GM23338 (cell line): ENCODE data around the gene CGNL1. TPM values are rescaled to one million over a fixed set of nuclear protein-coding genes. Genes with fewer than 3 reads are reported as not detected.

Experiments used
- ATAC-seq: fragments of 200-7000 bp; cut with Tn5 transposase; 3 replicates; pipeline ENCODE4 v1.9.1; 2020
- DNase-seq: peaks from one replicate; pipeline ENCODE4 v3.0.0-alpha.2; 2015; ENCODE audit warnings: low spot score
- H2AFZ ChIP-seq: fragments of 200-600 bp; sonication (generic); 2 replicates; pipeline ENCODE4 v1.8.0; 2016; ENCODE audit warnings: antibody characterized with exemption, mild to moderate bottlenecking, moderate library complexity
- H3F3A ChIP-seq: fragments of 200-600 bp; sonication (generic); replicated peaks from 2 replicates; pipeline ENCODE4 v1.8.0; 2017; ENCODE audit warnings: antibody characterized with exemption, mixed run types, low read depth
- H3K27ac ChIP-seq: fragments of 200-600 bp; sonication (generic); 2 replicates; pipeline ENCODE4 v1.6.1; 2016; ENCODE audit warnings: low read depth
- H3K27me3 ChIP-seq: fragments of 200-600 bp; sonication (generic); 2 replicates; pipeline ENCODE4 v1.8.0; 2016; ENCODE audit warnings: mild to moderate bottlenecking, mixed run types, moderate library complexity; ENCODE audit not compliant: insufficient read depth
- H3K36me3 ChIP-seq: fragments of 200-600 bp; sonication (generic); 2 replicates; pipeline ENCODE4 v1.8.0; 2016; ENCODE audit warnings: mild to moderate bottlenecking; ENCODE audit not compliant: insufficient read depth
- H3K4me1 ChIP-seq: fragments of 200-600 bp; sonication (generic); 2 replicates; pipeline ENCODE4 v1.8.0; 2016; ENCODE audit warnings: mild to moderate bottlenecking, moderate library complexity; ENCODE audit not compliant: insufficient read depth
- H3K4me2 ChIP-seq: fragments of 200-600 bp; sonication (generic); 2 replicates; pipeline ENCODE4 v1.7.1; 2017; ENCODE audit warnings: mixed run types
- H3K4me3 ChIP-seq: fragments of 200-600 bp; sonication (generic); 2 replicates; pipeline ENCODE4 v1.6.1; 2016; ENCODE audit warnings: mixed run types
- H3K79me2 ChIP-seq: fragments of 200-600 bp; sonication (generic); replicated peaks from 2 replicates; pipeline ENCODE4 v1.8.0; 2017; ENCODE audit warnings: mild to moderate bottlenecking; ENCODE audit not compliant: insufficient read depth
- H3K9me2 ChIP-seq: fragments of 200-600 bp; sonication (generic); 2 replicates; pipeline ENCODE4 v1.8.0; 2017; ENCODE audit not compliant: insufficient read depth
- H4K20me1 ChIP-seq: fragments of 200-600 bp; sonication (generic); replicated peaks from 2 replicates; pipeline ENCODE4 v1.8.0; 2017; ENCODE audit warnings: mild to moderate bottlenecking; ENCODE audit not compliant: insufficient read depth
- H3K27ac Mint-ChIP-seq: 2 replicates; pipeline ENCODE4 v1.8.0; 2020; ENCODE audit warnings: inconsistent platforms, mild to moderate bottlenecking, moderate library complexity, mixed read lengths
- H3K27me3 Mint-ChIP-seq: 3 replicates; pipeline ENCODE4 v1.8.0; 2022; ENCODE audit warnings: low read depth, mild to moderate bottlenecking, moderate library complexity, mixed read lengths, inconsistent platforms; ENCODE audit not compliant: insufficient read depth, poor library complexity
- H3K36me3 Mint-ChIP-seq: 3 replicates; pipeline ENCODE4 v1.8.0; 2021; ENCODE audit warnings: low read depth, mild to moderate bottlenecking, inconsistent platforms, moderate library complexity, mixed read lengths
- H3K4me1 Mint-ChIP-seq: 3 replicates; pipeline ENCODE4 v1.8.0; 2020; ENCODE audit warnings: mild to moderate bottlenecking, inconsistent platforms, mixed read lengths
- H3K4me3 Mint-ChIP-seq: 3 replicates; pipeline ENCODE4 v1.8.0; 2021; ENCODE audit warnings: moderate library complexity, mild to moderate bottlenecking, inconsistent platforms, mixed read lengths
- H3K9me3 Mint-ChIP-seq: 3 replicates; pipeline ENCODE4 v1.8.0; 2020; ENCODE audit warnings: moderate library complexity, mild to moderate bottlenecking, inconsistent platforms, mixed read lengths
- CTCF ChIP-seq, 2 experiments: fragments of 200-600 bp in 1 of 2; sonication (generic) in 1 of 2; conservative IDR thresholded peaks; 2 replicates each; pipeline versions ENCODE4 v1.5.1 to v1.6.1; 2016 to 2017; ENCODE audit warnings: antibody characterized with exemption in 2 of 2, low read depth in 2 of 2, mild to moderate bottlenecking in 2 of 2, moderate library complexity in 1 of 2
- EZH2 ChIP-seq: fragments of 200-600 bp; sonication (generic); IDR thresholded peaks from one replicate; pipeline ENCODE4 v1.8.0; 2017; ENCODE audit warnings: antibody characterized with exemption, mild to moderate bottlenecking, low read depth; ENCODE audit not compliant: unreplicated experiment
- EZH2phosphoT487 ChIP-seq: fragments of 200-600 bp; sonication (generic); IDR thresholded peaks from one replicate; pipeline ENCODE4 v1.8.1; 2018; ENCODE audit warnings: antibody characterized with exemption; ENCODE audit not compliant: unreplicated experiment
- JUNB ChIP-seq: IDR thresholded peaks from one replicate; pipeline ENCODE4 v1.6.1; 2016; ENCODE audit warnings: antibody characterized with exemption; ENCODE audit not compliant: unreplicated experiment
- STAT1 ChIP-seq: IDR thresholded peaks from one replicate; pipeline ENCODE4 v1.6.1; 2016; ENCODE audit warnings: antibody characterized with exemption; ENCODE audit not compliant: unreplicated experiment
- ZNF331 ChIP-seq: fragments of 250-450 bp; sonication (Bioruptor Pico); IDR thresholded peaks from 2 replicates; pipeline ENCODE4 v1.5.0; 2020; ENCODE audit warnings: low read depth, mild to moderate bottlenecking, moderate library complexity
- ZNF462 ChIP-seq: fragments of 250-450 bp; sonication (Bioruptor Pico); IDR thresholded peaks from 2 replicates; pipeline ENCODE4 v1.5.0; 2020; ENCODE audit warnings: mild to moderate bottlenecking, moderate library complexity
- polyA plus RNA-seq: library from polyadenylated mRNA; unstranded; fragments of >200 nt; fragmentation: Nextera tagmentation; extraction: Ambion mirVana; gene quantifications from 2 replicates; pipeline ENCODE4 v1.2.1, GENCODE V29; 2016
- total RNA-seq: library from RNA; depleted of rRNA; stranded (reverse); fragments of >200 nt; shearing (Covaris generic); gene quantifications from 2 replicates; pipeline ENCODE4 v1.2.3, GENCODE V29; 2014

CGNL1 gene
- total and polyA plus RNA-seq, 2 experiments from 2014 or later: 20.0 to 57.8 TPM

- no peak overlapping the region for H3K27ac ChIP-seq
- no peak overlapping the region for H2AFZ ChIP-seq
- H3K27me3 ChIP-seq: no peaks in the 10 kb centered on the region
- H3K27ac Mint-ChIP-seq: no peak overlapping the region
- no peak overlapping the region for H3K4me3 ChIP-seq
- H3K79me2 ChIP-seq: no peaks in the 10 kb centered on the region
- peaks cover 6% of the 10 kb centered on the region; the same call in 1 of the 2 replicates for H3F3A ChIP-seq
- H4K20me1 ChIP-seq: no peaks in the 10 kb centered on the region; the same call in 1 of the 2 replicates
- no peaks in the 10 kb centered on the region for H3K4me1 Mint-ChIP-seq
- DNase-seq (no peak), ATAC-seq (no peak)
- H3K4me3 Mint-ChIP-seq: no peak overlapping the region
- H3K4me1 ChIP-seq: no peaks in the 10 kb centered on the region
- H3K9me2 ChIP-seq: no peaks in the 10 kb centered on the region
- TF ChIP-seq JUNB (no peak), ZNF331 (CRISPR knock-in tag) (no peak), STAT1 (no peak), ZNF462 (CRISPR knock-in tag) (no peak), EZH2 (no peak), CTCF (conservative IDR thresholded peaks at IDR 0.05; ENCODE audit: low read depth in 2 of 2) (no peak), EZH2phosphoT487 (no peak)
- H3K36me3 Mint-ChIP-seq: peaks cover 33% of the 10 kb centered on the region
- H3K9me3 Mint-ChIP-seq: no peaks in the 10 kb centered on the region
- H3K27me3 Mint-ChIP-seq: peaks cover 5% of the 10 kb centered on the region
- H3K36me3 ChIP-seq: peaks cover 33% of the 10 kb centered on the region; the same call in 1 of the 2 replicates
- no peak overlapping the region for H3K4me2 ChIP-seq
These were observed 143.5 kb downstream of the CGNL1 start for GRCh38 chr15:57519806-57520205.
